Ureter (tissue), 1 donor: ENCODE data around the gene KPNA1. TPM values are rescaled to one million over a fixed set of nuclear protein-coding genes. Genes with fewer than 3 reads are reported as not detected.

ENCODE experiments used
- DNase-seq: peaks from one replicate; pipeline ENCODE4 v3.0.0-alpha.2; 2020; ENCODE audit warnings: low spot score
- total RNA-seq: library from RNA; stranded (reverse); gene quantifications from one replicate; pipeline ENCODE4 v1.2.4, GENCODE V29; 2023
- donor health status: DM: yes; HTN: yes; CAD: no.

The KPNA1 gene
- total RNA-seq, 1 donor from 2014 or later, result 75.7 TPM

DNA sequence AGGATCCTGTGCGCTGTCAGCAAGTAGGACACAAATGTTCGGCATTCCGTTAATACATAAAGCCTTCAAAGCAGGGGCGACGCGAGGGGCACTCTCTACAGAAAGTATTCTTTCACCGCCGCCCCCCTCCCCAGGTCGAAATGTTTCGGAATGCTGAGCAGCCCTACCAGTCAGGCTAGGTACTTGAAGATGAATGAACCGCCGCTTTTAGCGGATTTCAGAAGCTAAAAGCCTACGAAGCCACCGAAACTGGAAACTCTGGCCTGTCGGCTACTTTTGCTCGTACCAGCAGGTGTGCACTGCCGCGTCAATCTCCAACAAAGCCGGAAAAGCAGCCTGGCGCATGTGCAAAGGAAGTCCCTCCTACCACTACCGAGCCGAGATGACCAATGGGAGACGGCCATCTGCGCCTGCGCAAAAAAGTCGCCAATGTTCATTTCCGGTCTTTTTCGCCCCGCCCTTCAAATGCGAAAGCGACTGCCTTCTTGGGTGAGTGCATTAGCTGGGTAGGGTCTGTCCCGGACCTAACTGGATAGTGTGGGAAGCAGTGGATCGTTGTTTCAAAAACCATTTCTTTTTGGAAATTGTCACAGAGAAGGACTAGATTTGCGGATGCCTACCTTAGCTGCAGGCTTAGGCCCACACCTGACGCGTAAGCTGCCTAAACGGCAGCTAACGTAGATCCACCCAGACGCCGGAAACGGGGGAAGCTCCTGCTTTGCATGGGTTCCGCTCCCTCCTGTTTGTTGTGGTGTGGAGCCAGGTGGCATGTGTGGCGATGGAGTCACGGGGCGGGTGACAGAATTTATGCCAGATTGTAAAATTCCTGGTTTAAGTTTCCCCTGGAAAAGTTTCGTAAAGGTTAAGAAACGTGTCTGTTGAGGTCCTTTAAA, 98.7 kb downstream of the KPNA1 start, which contains the start of gene WDR5B:
Gene WDR5B (minus strand): TSS at position 301 of the 893 bp plus-strand sequence. CDS start 534 bp downstream, outside the sequence.
- peak; percentile 99 for DNase-seq

GRCh38 chr3:122415104-122415744, 99.5 kb downstream of the KPNA1 start:
- DNase-seq, result no peak

DNA sequence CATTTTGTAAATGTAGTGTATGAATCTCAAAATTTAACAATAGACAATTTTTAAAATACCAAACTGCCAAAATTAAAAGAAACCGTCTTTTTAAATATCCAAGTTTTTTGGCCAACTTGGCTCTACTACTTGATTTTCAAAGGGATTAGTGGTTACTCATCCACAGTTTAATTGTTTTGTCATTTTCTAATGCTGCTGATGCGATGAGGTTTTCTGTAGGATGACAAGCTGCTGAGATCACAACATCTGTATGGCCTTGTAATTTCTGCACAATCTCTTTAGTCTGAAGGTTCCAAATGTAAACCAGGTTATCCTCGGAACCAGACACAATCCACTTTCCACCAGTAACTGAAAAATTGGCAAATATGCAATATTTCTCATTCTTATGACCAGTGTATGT, 100.3 kb downstream of the KPNA1 start:
- DNase-seq, result no peak

DNA sequence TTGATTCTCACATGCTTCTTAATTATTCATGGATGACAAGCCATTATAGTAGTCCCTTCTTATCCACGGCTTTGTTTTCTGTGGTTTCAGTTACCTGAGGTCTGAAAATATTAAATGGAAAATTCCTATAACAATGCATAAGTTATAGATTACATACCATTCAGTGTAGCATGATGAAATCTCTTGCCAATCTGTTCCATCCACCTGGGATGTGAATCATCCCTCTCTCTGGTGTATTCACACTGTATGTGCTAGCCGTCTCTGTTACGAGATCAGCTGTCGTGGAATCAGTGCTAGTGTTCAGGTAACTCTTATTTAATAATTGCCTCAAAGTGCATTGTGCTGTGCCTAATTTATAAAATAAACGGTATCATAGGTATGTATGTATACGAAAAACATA, 104.1 kb downstream of the KPNA1 start:
- no peak for DNase-seq

GRCh38 chr3:122410111-122410510, 104.6 kb downstream of the KPNA1 start:
- DNase-seq, result no peak

DNA sequence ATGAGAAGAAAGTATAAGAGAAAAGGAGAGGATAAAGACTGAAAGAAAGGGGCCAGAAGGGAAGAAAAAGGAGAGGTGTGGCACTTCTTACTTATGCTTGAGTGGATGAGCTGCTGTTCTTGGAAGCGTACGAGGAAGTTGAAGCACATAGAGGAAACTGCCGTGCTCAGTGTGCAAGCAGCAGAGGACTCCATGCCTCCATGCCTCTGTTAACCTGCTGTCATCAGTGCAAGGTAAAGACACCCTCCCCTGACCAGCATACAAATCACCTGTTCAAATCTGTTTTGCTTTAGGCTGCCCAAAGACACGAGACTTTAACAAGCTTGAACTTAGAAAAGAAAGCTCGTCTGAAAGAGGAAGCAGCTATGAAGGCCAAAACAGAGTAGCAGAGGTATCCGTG, 105.3 kb downstream of the KPNA1 start:
- no peak for DNase-seq

DNA sequence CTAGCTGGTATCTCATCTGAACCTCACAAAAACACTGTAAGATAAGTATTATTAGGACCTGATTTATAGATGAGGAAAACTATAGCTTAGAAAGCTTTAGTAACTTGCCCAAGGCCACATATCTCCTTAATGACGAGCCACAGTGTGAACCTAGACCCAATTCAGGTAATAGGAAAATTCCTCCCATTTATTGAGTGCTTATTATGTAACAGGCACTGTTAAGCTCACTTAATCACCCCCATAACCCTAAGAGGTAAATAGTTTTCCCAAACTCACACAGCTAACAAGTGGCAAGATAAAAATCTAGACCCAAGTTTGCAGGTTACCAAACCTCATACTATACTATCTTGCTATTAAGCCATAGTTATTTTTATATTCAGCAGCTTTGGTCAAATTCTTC, 106.8 kb downstream of the KPNA1 start:
- DNase-seq, result no peak

DNA sequence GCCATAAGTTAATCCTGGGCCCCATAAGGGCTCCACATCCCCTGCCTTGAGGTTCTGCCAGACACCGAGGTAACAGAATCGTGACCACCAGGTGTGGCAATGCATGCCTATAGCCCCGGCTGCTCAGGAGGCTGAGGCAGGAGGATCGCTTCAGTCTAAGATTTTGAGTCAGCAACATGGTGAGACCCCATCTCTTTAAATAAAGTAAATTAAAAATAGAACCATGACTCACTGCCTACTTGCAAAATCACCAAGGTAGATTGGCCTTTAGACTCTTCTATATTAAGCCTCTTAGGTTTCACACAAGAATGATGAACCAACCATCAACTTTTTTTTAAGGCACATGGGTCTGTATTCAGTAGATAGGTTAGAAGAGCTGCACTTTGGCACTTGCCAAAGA, 108.5 kb downstream of the KPNA1 start:
- no peak for DNase-seq

GRCh38 chr3:122405015-122405414, 109.7 kb downstream of the KPNA1 start:
- DNase-seq, result no peak

GRCh38 chr3:122403489-122403888, 111.2 kb downstream of the KPNA1 start:
- no peak for DNase-seq

GRCh38 chr3:122398920-122399319, 115.8 kb downstream of the KPNA1 start:
- no peak for DNase-seq

DNA sequence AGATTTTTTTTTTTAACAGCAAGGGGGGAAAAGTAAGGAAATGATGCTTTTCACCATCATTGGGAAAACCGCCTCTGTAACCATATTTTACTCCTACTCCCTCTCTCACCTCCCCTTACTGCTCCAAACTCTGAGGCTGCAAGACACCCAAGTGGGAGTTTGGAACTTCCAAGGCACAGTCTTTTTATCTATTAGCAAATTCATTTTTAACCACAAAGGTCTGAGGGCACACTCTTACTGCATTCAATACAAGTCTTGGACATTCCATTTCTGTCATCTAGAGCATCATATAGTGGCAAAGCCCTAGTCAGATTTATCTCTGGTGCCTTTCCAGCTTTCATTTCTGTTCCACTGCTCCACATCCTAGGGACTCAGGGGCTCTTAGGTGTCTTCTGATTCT, 117.5 kb downstream of the KPNA1 start:
- DNase-seq, result no peak

GRCh38 chr3:122396511-122396910, 118.2 kb downstream of the KPNA1 start:
- no peak for DNase-seq

- DNase-seq, result no peak
Measured at GRCh38 chr3:122395582-122395981, 119.2 kb downstream of the KPNA1 start.

GRCh38 chr3:122394173-122394572, 120.6 kb downstream of the KPNA1 start:
- no peak for DNase-seq

DNA sequence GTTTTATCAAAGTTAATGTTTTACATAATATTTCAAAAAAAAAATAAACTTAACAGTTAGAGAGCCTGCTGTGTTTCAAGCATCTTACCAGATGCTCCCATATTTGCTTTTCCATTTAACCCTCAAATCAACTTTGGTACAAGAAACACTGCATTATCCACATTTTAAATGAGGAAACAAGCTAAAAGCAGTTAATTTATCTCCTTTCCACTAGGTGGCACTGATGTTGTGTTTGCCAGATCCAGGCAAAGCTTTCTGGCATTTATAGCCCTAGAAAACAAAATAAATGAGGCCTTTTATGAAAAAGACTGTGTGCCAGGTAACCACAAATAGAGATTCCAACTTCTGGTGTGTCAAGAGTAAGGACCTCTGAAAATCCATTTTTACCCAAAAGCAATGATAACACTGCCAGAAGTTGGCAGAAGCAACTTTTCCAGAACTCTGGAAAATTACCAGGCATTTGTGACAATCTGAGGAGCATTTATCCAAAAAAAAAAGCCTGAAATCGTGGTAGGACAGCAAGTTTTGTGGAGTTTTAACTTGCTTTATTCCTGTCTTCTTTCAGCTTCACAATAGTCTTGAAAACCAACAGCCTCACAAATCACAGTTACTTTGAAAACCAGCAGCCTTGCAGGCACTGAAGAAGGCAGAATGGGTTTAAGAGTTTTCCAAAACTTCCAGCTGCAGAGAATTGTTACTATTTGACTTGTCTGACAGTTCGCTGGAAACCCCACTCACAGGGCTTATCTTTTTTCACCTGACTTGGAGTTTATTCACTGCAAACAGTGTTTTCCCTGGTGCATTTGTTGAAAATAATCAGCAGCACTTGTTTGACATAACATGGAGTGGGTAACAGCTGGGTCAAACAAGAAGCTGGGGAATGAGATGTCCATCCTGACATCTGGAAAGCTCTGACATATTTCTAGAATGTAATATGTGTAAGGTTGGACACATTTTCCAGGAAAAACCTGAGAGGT, 121.6 kb downstream of the KPNA1 start:
- DNase-seq, result no peak

- no peak for DNase-seq
Measured at GRCh38 chr3:122391681-122392446, 122.9 kb downstream of the KPNA1 start.

DNA sequence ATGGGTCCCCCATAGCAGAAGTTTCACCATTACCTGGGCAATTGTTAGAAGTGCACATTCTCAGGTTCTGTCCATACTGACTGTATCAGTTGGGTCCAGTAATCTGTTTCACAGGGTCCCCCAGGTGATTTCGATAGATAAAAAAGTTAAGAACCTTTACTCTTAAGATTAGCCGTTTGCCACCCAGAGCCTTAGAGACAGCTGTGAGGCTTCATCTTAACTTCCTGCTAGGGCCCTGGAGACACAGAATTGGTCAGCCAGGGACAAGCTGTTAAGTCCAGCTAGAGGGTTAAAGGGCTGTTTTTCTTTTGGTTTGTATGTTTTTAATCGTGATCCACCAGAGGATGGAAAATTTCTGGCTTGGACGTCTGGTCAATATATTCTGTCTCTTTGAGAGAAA, 124.1 kb downstream of the KPNA1 start:
- DNase-seq, result no peak

GRCh38 chr3:122389892-122390291, 124.8 kb downstream of the KPNA1 start:
- DNase-seq, result no peak

- no peak for DNase-seq
Measured at GRCh38 chr3:122389197-122389596, 125.5 kb downstream of the KPNA1 start.

DNA sequence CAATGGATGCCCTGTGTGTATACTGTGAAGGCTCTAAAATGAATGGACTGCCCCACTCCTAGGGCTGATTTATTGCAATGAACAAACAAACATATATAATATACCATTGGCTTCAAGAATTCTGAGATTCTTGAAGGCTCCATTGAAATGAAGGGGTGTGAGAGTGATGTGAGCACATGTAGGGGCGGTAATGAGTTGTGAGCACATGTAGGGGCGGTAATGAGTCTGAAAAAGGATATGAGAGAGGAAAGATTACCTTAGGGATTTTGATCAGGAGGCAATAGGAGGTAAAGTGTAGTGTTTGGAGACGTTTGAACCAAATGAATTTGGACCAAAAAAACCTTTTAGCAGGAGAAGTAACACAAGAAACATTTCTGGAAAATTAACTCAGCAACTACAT, 127.0 kb downstream of the KPNA1 start:
- no peak for DNase-seq
